Endothelial cell of umbilical vein (primary cell): Measurements from ENCODE around the gene ABCB7.

Source experiments
- EZH2 ChIP-seq: IDR thresholded peaks from 2 replicates; pipeline ENCODE4 v1.6.1; 2012; ENCODE audit warnings: borderline replicate concordance, low read depth, mild to moderate bottlenecking, moderate library complexity, low read length, inconsistent platforms; ENCODE audit not compliant: severe bottlenecking
- FOS ChIP-seq: IDR thresholded peaks from 2 replicates; pipeline ENCODE4 v1.6.1; 2011; ENCODE audit warnings: mild to moderate bottlenecking, low read length, moderate library complexity, borderline replicate concordance; ENCODE audit not compliant: insufficient read depth
- JUN ChIP-seq: IDR thresholded peaks from 2 replicates; pipeline ENCODE4 v1.6.1; 2011; ENCODE audit warnings: borderline replicate concordance, low read depth; ENCODE audit not compliant: insufficient read length, insufficient read depth
- MYC ChIP-seq: IDR thresholded peaks from one replicate; pipeline ENCODE4 v1.6.1; 2011; ENCODE audit warnings: mild to moderate bottlenecking, low read depth, low read length
- POLR2A ChIP-seq: IDR thresholded peaks from 2 replicates; pipeline ENCODE4 v1.6.1; 2012; ENCODE audit warnings: low read depth, mild to moderate bottlenecking, control low read depth, low read length
- POLR2AphosphoS5 ChIP-seq: IDR thresholded peaks from 2 replicates; pipeline ENCODE4 v1.6.1; 2012; ENCODE audit warnings: low read depth, mild to moderate bottlenecking, control low read depth, low read length, moderate library complexity; ENCODE audit not compliant: insufficient read depth
- TF ChIP-seq, protein P1 (sequence below), 2 donors: IDR thresholded peaks; 1 replicate in 1 of 2; 2 replicates in 1 of 2; pipeline ENCODE4 v1.5.1; 2011; ENCODE audit warnings: low read length in 2 of 2, mild to moderate bottlenecking in 2 of 2, moderate library complexity in 2 of 2, control low read depth in 1 of 2, inconsistent platforms in 1 of 2, low read depth in 1 of 2; ENCODE audit not compliant: insufficient read depth in 1 of 2; ENCODE audit errors: extremely low read depth in 1 of 2
- TF ChIP-seq, protein P2 (sequence below): IDR thresholded peaks from 2 replicates; pipeline ENCODE4 v1.6.1; 2011; ENCODE audit not compliant: insufficient read depth, insufficient read length

DNA sequence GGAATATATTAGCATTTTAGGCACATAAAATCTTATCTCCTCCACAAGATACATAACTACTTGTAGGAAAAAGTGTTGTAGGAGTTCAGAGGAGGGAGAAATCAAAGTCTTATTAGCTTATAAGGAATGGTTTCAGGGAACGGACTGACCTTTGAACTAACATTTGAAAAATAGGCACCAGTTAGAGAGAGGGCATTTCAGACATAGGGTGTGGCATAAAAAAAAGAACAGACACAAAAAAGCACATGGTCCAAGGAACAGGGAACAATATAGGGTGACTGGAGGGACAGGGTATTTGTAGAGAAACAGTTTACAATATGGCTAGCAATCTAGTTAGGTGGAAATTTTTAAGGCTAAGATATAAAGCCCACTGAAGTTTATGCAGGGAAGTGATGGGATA lies 6.4 kb downstream of the ABCB7 start:
- TF ChIP-seq POLR2AphosphoS5 (no peak), POLR2A (no peak), MYC (no peak), EZH2 (no peak), FOS (no peak), JUN (no peak)
- TF ChIP-seq, protein P1, sequence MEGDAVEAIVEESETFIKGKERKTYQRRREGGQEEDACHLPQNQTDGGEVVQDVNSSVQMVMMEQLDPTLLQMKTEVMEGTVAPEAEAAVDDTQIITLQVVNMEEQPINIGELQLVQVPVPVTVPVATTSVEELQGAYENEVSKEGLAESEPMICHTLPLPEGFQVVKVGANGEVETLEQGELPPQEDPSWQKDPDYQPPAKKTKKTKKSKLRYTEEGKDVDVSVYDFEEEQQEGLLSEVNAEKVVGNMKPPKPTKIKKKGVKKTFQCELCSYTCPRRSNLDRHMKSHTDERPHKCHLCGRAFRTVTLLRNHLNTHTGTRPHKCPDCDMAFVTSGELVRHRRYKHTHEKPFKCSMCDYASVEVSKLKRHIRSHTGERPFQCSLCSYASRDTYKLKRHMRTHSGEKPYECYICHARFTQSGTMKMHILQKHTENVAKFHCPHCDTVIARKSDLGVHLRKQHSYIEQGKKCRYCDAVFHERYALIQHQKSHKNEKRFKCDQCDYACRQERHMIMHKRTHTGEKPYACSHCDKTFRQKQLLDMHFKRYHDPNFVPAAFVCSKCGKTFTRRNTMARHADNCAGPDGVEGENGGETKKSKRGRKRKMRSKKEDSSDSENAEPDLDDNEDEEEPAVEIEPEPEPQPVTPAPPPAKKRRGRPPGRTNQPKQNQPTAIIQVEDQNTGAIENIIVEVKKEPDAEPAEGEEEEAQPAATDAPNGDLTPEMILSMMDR (IDR thresholded peaks at IDR 0.05; ENCODE audit: extremely low read depth in 1 of 2, insufficient read depth in 1 of 2, low read depth in 1 of 2, low read length in 2 of 2), result no peak
- TF ChIP-seq, protein P2, sequence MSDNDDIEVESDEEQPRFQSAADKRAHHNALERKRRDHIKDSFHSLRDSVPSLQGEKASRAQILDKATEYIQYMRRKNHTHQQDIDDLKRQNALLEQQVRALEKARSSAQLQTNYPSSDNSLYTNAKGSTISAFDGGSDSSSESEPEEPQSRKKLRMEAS, result no peak
